IPS-18a (cell line): ENCODE data around the gene MX2.

ENCODE experiments used
- H3K27ac ChIP-seq: one replicate; pipeline ENCODE4 v1.5.1; 2013; ENCODE audit warnings: low read length
- H3K27me3 ChIP-seq: one replicate; pipeline ENCODE4 v1.6.1; 2013; ENCODE audit warnings: mild to moderate bottlenecking, low read length; ENCODE audit not compliant: control insufficient read depth, insufficient read depth
- H3K36me3 ChIP-seq: one replicate; pipeline ENCODE4 v1.6.1; 2013; ENCODE audit warnings: low read depth, low read length; ENCODE audit not compliant: control insufficient read depth
- H3K4me1 ChIP-seq: one replicate; pipeline ENCODE4 v1.6.1; 2013; ENCODE audit warnings: low read depth, low read length; ENCODE audit not compliant: control insufficient read depth
- H3K4me3 ChIP-seq: one replicate; pipeline ENCODE4 v1.5.1; 2013; ENCODE audit warnings: low read length
- H3K9ac ChIP-seq: one replicate; pipeline ENCODE4 v1.6.1; 2013; ENCODE audit warnings: mild to moderate bottlenecking, low read length, moderate library complexity
- H3K9me3 ChIP-seq: one replicate; pipeline ENCODE4 v1.6.1; 2013; ENCODE audit warnings: low read depth, low read length; ENCODE audit not compliant: control insufficient read depth

The MX2 gene

GRCh38 chr21:41360072-41360821, 1.6 kb upstream of the MX2 start:
- no peaks in the 10 kb centered on the region for H3K27me3 ChIP-seq
- peaks cover 2% of the 10 kb centered on the region for H3K4me1 ChIP-seq
- H3K9ac ChIP-seq = no peak overlapping the region

GRCh38 chr21:41361053-41361785, 608 bp upstream of the MX2 start:
- no peak overlapping the region for H3K4me3 ChIP-seq
- H3K4me1 ChIP-seq = peaks cover 2% of the 10 kb centered on the region
- H3K9ac ChIP-seq = no peak overlapping the region
- H3K27me3 ChIP-seq = no peaks in the 10 kb centered on the region
- H3K9me3 ChIP-seq = no peaks in the 10 kb centered on the region
- H3K36me3 ChIP-seq = no peaks in the 10 kb centered on the region
- no peak overlapping the region for H3K27ac ChIP-seq

More at GRCh38 chr21:41360072-41360821, 1.6 kb upstream of the MX2 start:
- no peaks in the 10 kb centered on the region for H3K9me3 ChIP-seq
- no peak overlapping the region for H3K27ac ChIP-seq
- no peaks in the 10 kb centered on the region for H3K36me3 ChIP-seq
- no peak overlapping the region for H3K4me3 ChIP-seq

GRCh38 chr21:41362605-41363369, 960 bp downstream of the MX2 start:
- H3K36me3 ChIP-seq = no peaks in the 10 kb centered on the region
- H3K9me3 ChIP-seq = no peaks in the 10 kb centered on the region
- H3K27me3 ChIP-seq = no peaks in the 10 kb centered on the region
- H3K9ac ChIP-seq = no peak overlapping the region
- no peak overlapping the region for H3K27ac ChIP-seq
- H3K4me1 ChIP-seq = peaks cover 2% of the 10 kb centered on the region
- H3K4me3 ChIP-seq = no peak overlapping the region

GRCh38 chr21:41363370-41364270, 1.8 kb downstream of the MX2 start:
- Histone ChIP-seq H3K9ac (no peak overlapping the region), H3K9me3 (no peaks in the 10 kb centered on the region), H3K27me3 (no peaks in the 10 kb centered on the region), H3K4me3 (no peak overlapping the region), H3K4me1 (peaks cover 3% of the 10 kb centered on the region), H3K27ac (no peak overlapping the region), H3K36me3 (no peaks in the 10 kb centered on the region)

- Histone ChIP-seq H3K9ac (no peak overlapping the region), H3K4me3 (no peak overlapping the region), H3K27ac (no peak overlapping the region)
Observed at GRCh38 chr21:41364308-41364707, 2.5 kb downstream of the MX2 start.

GRCh38 chr21:41365377-41366107, 3.7 kb downstream of the MX2 start:
- Histone ChIP-seq H3K27ac (no peak overlapping the region), H3K27me3 (no peaks in the 10 kb centered on the region), H3K9me3 (no peaks in the 10 kb centered on the region), H3K36me3 (no peaks in the 10 kb centered on the region), H3K9ac (no peak overlapping the region), H3K4me3 (no peak overlapping the region), H3K4me1 (peaks cover 12% of the 10 kb centered on the region)

More at GRCh38 chr21:41364308-41364707, 2.5 kb downstream of the MX2 start:
- Histone ChIP-seq H3K9me3 (no peaks in the 10 kb centered on the region), H3K4me1 (peaks cover 6% of the 10 kb centered on the region), H3K27me3 (no peaks in the 10 kb centered on the region), H3K36me3 (no peaks in the 10 kb centered on the region)

- Histone ChIP-seq H3K36me3 (no peaks in the 10 kb centered on the region), H3K9me3 (no peaks in the 10 kb centered on the region), H3K4me3 (no peak overlapping the region), H3K27me3 (no peaks in the 10 kb centered on the region), H3K9ac (no peak overlapping the region), H3K4me1 (peaks cover 12% of the 10 kb centered on the region), H3K27ac (no peak overlapping the region)
Observed at GRCh38 chr21:41366522-41367151, 4.8 kb downstream of the MX2 start.

GRCh38 chr21:41367301-41367944, 5.6 kb downstream of the MX2 start:
- Histone ChIP-seq H3K4me3 (no peak overlapping the region), H3K27me3 (no peaks in the 10 kb centered on the region), H3K9ac (no peak overlapping the region), H3K4me1 (peaks cover 12% of the 10 kb centered on the region), H3K36me3 (no peaks in the 10 kb centered on the region), H3K9me3 (no peaks in the 10 kb centered on the region), H3K27ac (no peak overlapping the region)

GRCh38 chr21:41367945-41368734, 6.3 kb downstream of the MX2 start:
- no peaks in the 10 kb centered on the region for H3K9me3 ChIP-seq
- H3K9ac ChIP-seq = no peak overlapping the region
- no peak overlapping the region for H3K4me3 ChIP-seq
- H3K36me3 ChIP-seq = no peaks in the 10 kb centered on the region
- peaks cover 12% of the 10 kb centered on the region for H3K4me1 ChIP-seq
- no peaks in the 10 kb centered on the region for H3K27me3 ChIP-seq
- H3K27ac ChIP-seq = no peak overlapping the region
